ENCODE data around the gene EPO.
"Not testable (repeated sequence)": the region's sequence is repeated elsewhere in the genome, so short reads cannot be mapped to it uniquely, and the experiment has no call there.

EPO gene

DNA sequence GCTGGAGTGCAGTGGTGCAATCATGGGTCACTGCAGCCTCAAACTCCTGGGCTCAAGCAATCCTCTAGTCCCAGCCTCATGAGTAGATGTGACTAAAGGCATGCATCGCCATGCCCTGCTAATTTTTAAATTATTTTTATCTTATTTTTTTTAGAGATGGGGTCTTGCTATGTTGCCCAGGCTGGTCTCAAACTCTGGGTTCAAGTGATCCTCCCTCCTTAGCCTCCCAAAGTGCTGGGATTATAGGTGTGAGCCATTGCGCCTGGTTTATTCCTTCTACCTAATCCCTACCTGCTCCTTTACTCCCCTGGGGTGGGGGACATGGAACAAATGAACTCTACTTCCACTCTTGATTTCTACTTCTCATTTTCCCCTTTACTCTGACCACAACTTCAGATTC is 4.1 kb downstream of the EPO start:
- H3K18ac ChIP-seq (ENCODE audit: low read length); H3K4ac ChIP-seq (ENCODE audit: low read depth, low read length); H3K79me1 ChIP-seq (ENCODE audit: low read length); DNase-seq; H3K36me3 ChIP-seq (ENCODE audit: control insufficient read depth, insufficient read depth, low read length); H3K56ac ChIP-seq (ENCODE audit: low read length); H4K8ac ChIP-seq (ENCODE audit: low read depth, low read length); H3K9ac ChIP-seq (ENCODE audit: low read length); H2AK5ac ChIP-seq (ENCODE audit: low read length); H3K4me1 ChIP-seq (ENCODE audit: control insufficient read depth, low read depth, low read length); H3K79me2 ChIP-seq (ENCODE audit: control insufficient read depth, insufficient read depth, low read length); H2BK120ac ChIP-seq (ENCODE audit: low read depth, low read length); H3K23ac ChIP-seq (ENCODE audit: low read length); H3K4me3 ChIP-seq (ENCODE audit: low read length); H3K27ac ChIP-seq (ENCODE audit: low read depth, low read length); H3K4me2 ChIP-seq (ENCODE audit: low read length); H2BK15ac ChIP-seq (replicated peaks; ENCODE audit: low read depth); H4K5ac ChIP-seq (ENCODE audit: low read length); H2BK5ac ChIP-seq (ENCODE audit: low read length): not testable (repeated sequence)
- H3K27me3 ChIP-seq (ENCODE audit: insufficient read depth, low read length, poor library complexity), result peaks cover 18% of the 10 kb centered on the region
- no CpG with 5 or more reads among the region's 2 CpGs for WGBS (ENCODE audit: extremely low coverage, insufficient coverage, low lambda C conversion rate)

DNA sequence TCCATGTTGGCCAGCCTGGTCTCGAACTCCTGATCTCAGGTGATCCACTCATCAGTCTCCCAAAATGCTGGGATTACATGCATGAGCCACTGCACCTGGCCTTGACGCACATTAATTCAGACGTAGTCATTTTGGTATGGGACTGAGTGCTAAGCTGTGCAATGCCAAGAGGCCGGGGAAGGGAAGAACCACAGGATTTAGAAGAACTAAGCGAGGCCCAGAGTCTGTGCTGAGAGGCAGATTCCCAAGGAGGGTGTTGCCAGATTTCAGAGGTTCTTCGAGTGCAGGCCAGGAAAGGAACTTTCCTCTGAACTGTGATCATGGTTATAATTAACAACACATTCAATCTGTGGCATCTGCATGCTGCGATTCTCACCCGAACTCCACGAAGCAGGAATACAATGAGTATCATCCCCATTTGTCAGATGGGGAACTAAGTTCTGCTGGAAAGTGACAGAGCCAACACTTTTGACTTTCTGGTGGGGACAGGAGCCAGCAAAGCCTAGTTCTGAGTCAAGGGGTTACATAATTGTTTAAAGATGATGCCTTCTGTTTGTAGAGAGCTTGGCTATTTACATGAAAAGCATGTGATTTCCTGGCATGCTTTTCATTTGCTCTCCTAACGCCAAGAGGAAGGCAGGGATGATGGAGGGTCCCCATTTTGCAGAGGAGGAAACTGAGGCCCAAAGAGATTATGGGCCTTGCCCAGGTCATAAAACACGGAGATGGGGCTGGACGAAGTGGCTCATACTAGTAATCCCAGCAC is 6.9 kb downstream of the EPO start:
- Histone ChIP-seq H3K27ac (ENCODE audit: low read depth, low read length) (no peak overlapping the region), H3K36me3 (ENCODE audit: control insufficient read depth, insufficient read depth, low read length) (no peaks in the 10 kb centered on the region)

DNA sequence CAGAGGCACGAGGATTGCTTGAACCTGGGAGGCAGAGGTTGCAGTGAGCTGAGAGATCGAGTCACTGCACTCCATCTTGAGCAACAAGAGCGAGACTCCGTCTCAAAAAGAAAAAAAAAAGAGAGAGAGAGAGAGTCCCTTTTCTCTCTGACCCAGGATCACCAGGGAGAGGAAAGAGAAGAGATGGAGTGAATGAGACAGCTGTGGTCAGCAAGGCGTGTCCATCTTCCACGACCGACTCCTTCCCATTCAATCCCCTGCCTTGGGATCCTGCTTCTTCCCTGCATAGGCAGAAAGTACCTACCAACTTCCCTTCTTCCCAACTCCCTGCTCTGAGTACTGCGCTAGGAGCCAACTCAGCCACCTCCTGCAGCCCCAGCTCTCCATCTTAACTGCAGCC is 7.9 kb downstream of the EPO start:
- no peak overlapping the region for H4K8ac ChIP-seq (ENCODE audit: low read depth, low read length)
- H3K56ac ChIP-seq (ENCODE audit: low read length), result no peak overlapping the region
- H3K4ac ChIP-seq (ENCODE audit: low read depth, low read length), result no peak overlapping the region
- H3K27ac ChIP-seq (ENCODE audit: low read depth, low read length), result no peak overlapping the region
- H3K4me3 ChIP-seq (ENCODE audit: low read length), result no peak overlapping the region
- WGBS (ENCODE audit: extremely low coverage, insufficient coverage, low lambda C conversion rate), result no CpG with 5 or more reads among the region's 8 CpGs
- H3K18ac ChIP-seq (ENCODE audit: low read length), result no peak overlapping the region
- H3K9ac ChIP-seq (ENCODE audit: low read length), result no peak overlapping the region
- no peaks in the 10 kb centered on the region for H3K36me3 ChIP-seq (ENCODE audit: control insufficient read depth, insufficient read depth, low read length)
- H3K4me2 ChIP-seq (ENCODE audit: low read length), result no peak overlapping the region
- H3K23ac ChIP-seq (ENCODE audit: low read length), result no peak overlapping the region
- no peaks in the 10 kb centered on the region for H3K79me1 ChIP-seq (ENCODE audit: low read length)
- no peaks in the 10 kb centered on the region for H3K4me1 ChIP-seq (ENCODE audit: control insufficient read depth, low read depth, low read length)
- no peak overlapping the region for H4K5ac ChIP-seq (ENCODE audit: low read length)
- no peak overlapping the region for H2BK5ac ChIP-seq (ENCODE audit: low read length)
- no peak overlapping the region for H2BK120ac ChIP-seq (ENCODE audit: low read depth, low read length)
- no peaks in the 10 kb centered on the region for H3K27me3 ChIP-seq (ENCODE audit: insufficient read depth, low read length, poor library complexity)
- no peak overlapping the region for H2AK5ac ChIP-seq (ENCODE audit: low read length)
- H3K79me2 ChIP-seq (ENCODE audit: control insufficient read depth, insufficient read depth, low read length), result no peaks in the 10 kb centered on the region
- no peak overlapping the region for H2BK15ac ChIP-seq (replicated peaks; ENCODE audit: low read depth)
- no peak for DNase-seq

More for the DNA sequence above, 6.9 kb downstream of the EPO start:
- Histone ChIP-seq H3K56ac (ENCODE audit: low read length) (no peak overlapping the region), H3K27me3 (ENCODE audit: insufficient read depth, low read length, poor library complexity) (no peaks in the 10 kb centered on the region), H3K4me3 (ENCODE audit: low read length) (no peak overlapping the region), H3K23ac (ENCODE audit: low read length) (no peak overlapping the region), H2AK5ac (ENCODE audit: low read length) (no peak overlapping the region), H3K9ac (ENCODE audit: low read length) (no peak overlapping the region), H4K8ac (ENCODE audit: low read depth, low read length) (no peak overlapping the region), H3K79me2 (ENCODE audit: control insufficient read depth, insufficient read depth, low read length) (no peaks in the 10 kb centered on the region), H4K5ac (ENCODE audit: low read length) (no peak overlapping the region), H2BK120ac (ENCODE audit: low read depth, low read length) (no peak overlapping the region), H3K4me1 (ENCODE audit: control insufficient read depth, low read depth, low read length) (no peaks in the 10 kb centered on the region), H3K18ac (ENCODE audit: low read length) (no peak overlapping the region), H3K4ac (ENCODE audit: low read depth, low read length) (no peak overlapping the region), H2BK15ac (replicated peaks; ENCODE audit: low read depth) (no peak overlapping the region), H2BK5ac (ENCODE audit: low read length) (no peak overlapping the region), H3K4me2 (ENCODE audit: low read length) (no peak overlapping the region), H3K79me1 (ENCODE audit: low read length) (no peaks in the 10 kb centered on the region)
- no peak for DNase-seq
- WGBS (ENCODE audit: extremely low coverage, insufficient coverage, low lambda C conversion rate), result no CpG with 5 or more reads among the region's 12 CpGs

DNA sequence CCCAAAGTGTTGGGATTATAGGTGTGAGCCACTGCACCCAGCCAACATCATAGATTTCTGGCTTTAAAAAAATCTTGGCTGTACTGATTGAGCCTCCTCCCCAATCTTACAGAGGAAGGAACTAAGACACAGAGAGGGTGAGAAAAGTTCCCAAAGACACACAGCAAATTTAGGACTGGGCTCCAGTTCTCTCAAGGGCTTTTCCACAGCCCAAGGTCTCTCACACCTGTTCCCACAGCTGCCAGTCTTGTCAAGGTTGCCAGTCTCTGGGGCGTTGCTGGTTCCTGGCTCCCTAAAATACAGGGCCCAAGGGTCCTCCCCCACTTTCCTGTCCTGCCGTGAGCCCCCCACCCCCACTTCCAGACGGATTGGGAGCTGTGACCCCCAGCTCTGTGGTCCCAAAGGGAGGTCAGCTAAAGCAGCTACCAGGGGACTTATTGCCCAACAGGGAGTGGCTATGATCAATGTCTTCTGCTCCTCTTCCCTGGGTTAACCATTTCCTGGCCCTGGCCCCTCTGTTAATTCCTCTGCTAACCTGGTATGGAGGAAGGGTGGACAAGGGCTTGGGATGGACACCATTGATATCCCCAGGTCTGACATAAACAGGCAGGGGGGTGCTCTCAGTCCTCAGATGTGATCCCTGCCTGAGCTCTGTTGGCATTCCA is 10.0 kb downstream of the EPO start:
- Histone ChIP-seq H3K79me1 (ENCODE audit: low read length) (no peaks in the 10 kb centered on the region), H3K4ac (ENCODE audit: low read depth, low read length) (no peak overlapping the region), H2AK5ac (ENCODE audit: low read length) (no peak overlapping the region), H3K18ac (ENCODE audit: low read length) (no peak overlapping the region), H2BK120ac (ENCODE audit: low read depth, low read length) (no peak overlapping the region), H2BK15ac (replicated peaks; ENCODE audit: low read depth) (no peak overlapping the region), H3K27me3 (ENCODE audit: insufficient read depth, low read length, poor library complexity) (no peaks in the 10 kb centered on the region), H3K27ac (ENCODE audit: low read depth, low read length) (no peak overlapping the region), H4K5ac (ENCODE audit: low read length) (no peak overlapping the region), H3K4me3 (ENCODE audit: low read length) (no peak overlapping the region), H2BK5ac (ENCODE audit: low read length) (no peak overlapping the region), H3K23ac (ENCODE audit: low read length) (no peak overlapping the region), H4K8ac (ENCODE audit: low read depth, low read length) (no peak overlapping the region), H3K4me1 (ENCODE audit: control insufficient read depth, low read depth, low read length) (no peaks in the 10 kb centered on the region), H3K79me2 (ENCODE audit: control insufficient read depth, insufficient read depth, low read length) (no peaks in the 10 kb centered on the region), H3K4me2 (ENCODE audit: low read length) (no peak overlapping the region), H3K36me3 (ENCODE audit: control insufficient read depth, insufficient read depth, low read length) (no peaks in the 10 kb centered on the region), H3K9ac (ENCODE audit: low read length) (no peak overlapping the region), H3K56ac (ENCODE audit: low read length) (no peak overlapping the region)
- WGBS (ENCODE audit: extremely low coverage, insufficient coverage, low lambda C conversion rate), result no CpG with 5 or more reads among the region's 3 CpGs
- DNase-seq, result no peak

DNA sequence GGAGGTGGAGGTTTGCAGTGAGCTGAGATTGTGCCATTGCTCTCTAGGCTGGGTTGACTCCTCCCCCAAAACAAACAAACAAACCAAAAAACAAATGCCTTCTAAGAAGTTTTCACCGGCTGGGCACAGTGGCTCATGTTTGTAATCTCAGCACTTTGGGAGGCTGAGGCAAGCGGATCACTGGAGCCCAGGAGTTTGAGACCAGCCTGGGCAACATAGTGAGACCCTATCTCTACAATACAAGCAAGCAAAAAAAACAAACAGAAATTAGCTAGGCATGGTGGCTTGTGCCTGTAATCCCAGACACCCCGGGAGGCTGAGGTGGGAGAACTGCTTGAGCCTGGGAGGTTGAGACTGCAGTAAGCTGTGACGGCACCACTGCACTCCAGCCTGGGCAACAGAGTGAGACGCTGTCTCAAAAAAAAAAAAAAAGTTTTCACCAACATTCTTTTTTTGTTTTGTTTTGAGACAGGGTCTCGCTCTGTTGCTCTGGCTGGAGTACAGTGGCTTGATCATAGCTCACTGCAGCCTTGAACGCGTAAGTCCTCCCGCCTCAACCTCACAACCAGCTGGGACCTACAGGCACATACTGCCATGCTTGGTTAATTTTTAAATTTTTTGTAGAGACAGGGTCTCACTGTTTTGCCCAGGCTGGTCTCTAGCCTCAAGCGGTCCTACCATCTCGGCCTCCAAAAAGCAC is 11.8 kb downstream of the EPO start:
- Histone ChIP-seq H3K23ac (ENCODE audit: low read length) (no peak overlapping the region), H3K79me1 (ENCODE audit: low read length) (no peaks in the 10 kb centered on the region), H2AK5ac (ENCODE audit: low read length) (no peak overlapping the region), H4K8ac (ENCODE audit: low read depth, low read length) (no peak overlapping the region), H3K27ac (ENCODE audit: low read depth, low read length) (no peak overlapping the region), H2BK5ac (ENCODE audit: low read length) (no peak overlapping the region), H3K56ac (ENCODE audit: low read length) (no peak overlapping the region), H3K4me1 (ENCODE audit: control insufficient read depth, low read depth, low read length) (no peaks in the 10 kb centered on the region), H3K27me3 (ENCODE audit: insufficient read depth, low read length, poor library complexity) (no peaks in the 10 kb centered on the region), H3K36me3 (ENCODE audit: control insufficient read depth, insufficient read depth, low read length) (no peaks in the 10 kb centered on the region), H3K4me2 (ENCODE audit: low read length) (no peak overlapping the region), H4K5ac (ENCODE audit: low read length) (no peak overlapping the region), H3K4me3 (ENCODE audit: low read length) (no peak overlapping the region), H2BK120ac (ENCODE audit: low read depth, low read length) (no peak overlapping the region), H2BK15ac (replicated peaks; ENCODE audit: low read depth) (no peak overlapping the region), H3K9ac (ENCODE audit: low read length) (no peak overlapping the region), H3K4ac (ENCODE audit: low read depth, low read length) (no peak overlapping the region), H3K18ac (ENCODE audit: low read length) (no peak overlapping the region), H3K79me2 (ENCODE audit: control insufficient read depth, insufficient read depth, low read length) (no peaks in the 10 kb centered on the region)
- no peak for DNase-seq
- WGBS (ENCODE audit: extremely low coverage, insufficient coverage, low lambda C conversion rate), result no CpG with 5 or more reads among the region's 11 CpGs
